SJCRH30 (cell line): ENCODE data around the gene SPDEF. TPM values are rescaled to one million over a fixed set of nuclear protein-coding genes. Genes with fewer than 3 reads are reported as not detected.

Source experiments
- DNase-seq, 2 experiments: peaks; one replicate each; pipeline ENCODE4 v3.0.0-alpha.2; 2015 to 2020
- H3K27ac ChIP-seq: fragments of 250-450 bp; sonication (Bioruptor Pico); 2 replicates; pipeline ENCODE4 v1.5.1; 2020; ENCODE audit warnings: mild to moderate bottlenecking, moderate library complexity
- H3K27me3 ChIP-seq: fragments of 250-450 bp; sonication (Bioruptor Pico); 2 replicates; pipeline ENCODE4 v1.5.1; 2020; ENCODE audit warnings: mild to moderate bottlenecking, moderate library complexity
- H3K36me3 ChIP-seq: fragments of 250-450 bp; sonication (Bioruptor Pico); 2 replicates; pipeline ENCODE4 v1.5.1; 2020; ENCODE audit warnings: mild to moderate bottlenecking, moderate library complexity
- H3K4me1 ChIP-seq: fragments of 250-450 bp; sonication (Bioruptor Pico); 2 replicates; pipeline ENCODE4 v1.5.1; 2020; ENCODE audit warnings: mild to moderate bottlenecking, moderate library complexity
- H3K4me3 ChIP-seq: fragments of 250-450 bp; sonication (Bioruptor Pico); 2 replicates; pipeline ENCODE4 v1.5.1; 2020; ENCODE audit warnings: mild to moderate bottlenecking, moderate library complexity
- H3K9me3 ChIP-seq: fragments of 250-450 bp; sonication (Bioruptor Pico); replicated peaks from 2 replicates; pipeline ENCODE4 v1.5.1; 2020; ENCODE audit warnings: mild to moderate bottlenecking, moderate library complexity
- total RNA-seq: library from RNA; depleted of rRNA; stranded (reverse); fragments of >200 nt; shearing (Covaris generic); gene quantifications from 2 replicates; pipeline ENCODE4 v1.2.3, GENCODE V29; 2014

The SPDEF gene
- total RNA-seq, 1 experiment from 2014 or later: not detected

- no peak overlapping the region for H3K4me3 ChIP-seq
- no peaks in the 10 kb centered on the region for H3K9me3 ChIP-seq
- no peaks in the 10 kb centered on the region for H3K27me3 ChIP-seq
- H3K27ac ChIP-seq: no peak overlapping the region
- no peaks in the 10 kb centered on the region for H3K4me1 ChIP-seq
- DNase-seq: no peak
- H3K36me3 ChIP-seq: no peaks in the 10 kb centered on the region; the same call in 1 of the 2 replicates
Observed at GRCh38 chr6:34587851-34588250, 31.7 kb upstream of the SPDEF start.

- no peaks in the 10 kb centered on the region for H3K4me1 ChIP-seq
- no peaks in the 10 kb centered on the region; the same call in 1 of the 2 replicates for H3K36me3 ChIP-seq
- H3K4me3 ChIP-seq: no peak overlapping the region
- H3K27ac ChIP-seq: no peak overlapping the region
- DNase-seq: no peak
- no peaks in the 10 kb centered on the region for H3K27me3 ChIP-seq
- H3K9me3 ChIP-seq: no peaks in the 10 kb centered on the region
Observed at GRCh38 chr6:34587325-34587724, 31.2 kb upstream of the SPDEF start.

GRCh38 chr6:34586327-34587040, 30.4 kb upstream of the SPDEF start:
- Histone ChIP-seq H3K4me1 (no peaks in the 10 kb centered on the region), H3K36me3 (no peaks in the 10 kb centered on the region; the same call in 1 of the 2 replicates), H3K27ac (no peak overlapping the region), H3K9me3 (no peaks in the 10 kb centered on the region), H3K4me3 (no peak overlapping the region), H3K27me3 (no peaks in the 10 kb centered on the region)
- DNase-seq: no peak

- Histone ChIP-seq H3K9me3 (no peaks in the 10 kb centered on the region), H3K27ac (no peak overlapping the region), H3K27me3 (no peaks in the 10 kb centered on the region), H3K36me3 (no peaks in the 10 kb centered on the region; the same call in 1 of the 2 replicates), H3K4me1 (no peaks in the 10 kb centered on the region), H3K4me3 (no peak overlapping the region)
- no peak for DNase-seq
Observed at GRCh38 chr6:34585512-34586061, 29.5 kb upstream of the SPDEF start.

GRCh38 chr6:34585108-34585507, 29.0 kb upstream of the SPDEF start:
- Histone ChIP-seq H3K27me3 (no peaks in the 10 kb centered on the region), H3K4me1 (no peaks in the 10 kb centered on the region), H3K36me3 (no peaks in the 10 kb centered on the region; the same call in 1 of the 2 replicates), H3K27ac (no peak overlapping the region), H3K4me3 (no peak overlapping the region), H3K9me3 (no peaks in the 10 kb centered on the region)
- DNase-seq: no peak

- Histone ChIP-seq H3K4me1 (no peaks in the 10 kb centered on the region), H3K4me3 (no peak overlapping the region), H3K9me3 (no peaks in the 10 kb centered on the region), H3K27ac (no peak overlapping the region), H3K27me3 (no peaks in the 10 kb centered on the region), H3K36me3 (no peaks in the 10 kb centered on the region; the same call in 1 of the 2 replicates)
- no peak for DNase-seq
Observed at GRCh38 chr6:34584694-34585093, 28.6 kb upstream of the SPDEF start.

- no peaks in the 10 kb centered on the region for H3K36me3 ChIP-seq
- no peaks in the 10 kb centered on the region for H3K9me3 ChIP-seq
- H3K4me3 ChIP-seq: no peak overlapping the region
- no peaks in the 10 kb centered on the region for H3K4me1 ChIP-seq
- no peak for DNase-seq
- no peak overlapping the region for H3K27ac ChIP-seq
- no peaks in the 10 kb centered on the region for H3K27me3 ChIP-seq
Observed at GRCh38 chr6:34583861-34584604, 27.9 kb upstream of the SPDEF start.

GRCh38 chr6:34583461-34583860, 27.3 kb upstream of the SPDEF start:
- H3K4me3 ChIP-seq: no peak overlapping the region
- no peaks in the 10 kb centered on the region for H3K9me3 ChIP-seq
- H3K27ac ChIP-seq: no peak overlapping the region
- no peaks in the 10 kb centered on the region for H3K27me3 ChIP-seq
- no peak for DNase-seq
- no peaks in the 10 kb centered on the region for H3K4me1 ChIP-seq
- H3K36me3 ChIP-seq: no peaks in the 10 kb centered on the region

DNA sequence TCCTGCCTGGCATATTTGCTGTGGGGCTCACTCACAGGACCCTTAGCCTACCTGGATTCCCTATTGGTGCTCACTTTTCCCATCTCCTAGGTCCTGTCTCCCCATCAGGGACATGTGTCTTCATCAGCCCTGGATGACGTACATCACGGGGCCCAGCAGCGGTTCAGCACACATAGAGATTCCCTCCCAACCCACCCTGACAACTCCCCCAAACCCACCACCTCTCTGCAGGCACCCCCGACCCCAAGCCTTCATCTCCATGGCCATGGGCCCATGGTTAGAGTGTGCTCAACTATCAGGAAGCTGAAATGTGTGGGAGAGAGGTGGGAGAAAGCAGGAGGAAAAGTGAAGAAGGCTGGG, 25.4 kb upstream of the SPDEF start:
- no peaks in the 10 kb centered on the region for H3K4me1 ChIP-seq
- H3K27me3 ChIP-seq: no peaks in the 10 kb centered on the region
- no peaks in the 10 kb centered on the region for H3K36me3 ChIP-seq
- no peak for DNase-seq
- no peak overlapping the region for H3K27ac ChIP-seq
- no peaks in the 10 kb centered on the region for H3K9me3 ChIP-seq
- H3K4me3 ChIP-seq: no peak overlapping the region

- H3K27ac ChIP-seq: no peak overlapping the region
- no peak for DNase-seq
- H3K9me3 ChIP-seq: no peaks in the 10 kb centered on the region
- no peaks in the 10 kb centered on the region for H3K27me3 ChIP-seq
- H3K4me3 ChIP-seq: no peak overlapping the region
- H3K36me3 ChIP-seq: no peaks in the 10 kb centered on the region
- H3K4me1 ChIP-seq: no peaks in the 10 kb centered on the region
Observed at GRCh38 chr6:34580707-34581560, 24.8 kb upstream of the SPDEF start.

- no peaks in the 10 kb centered on the region for H3K27me3 ChIP-seq
- H3K36me3 ChIP-seq: no peaks in the 10 kb centered on the region
- no peak for DNase-seq
- no peak overlapping the region for H3K27ac ChIP-seq
- H3K9me3 ChIP-seq: no peaks in the 10 kb centered on the region
- H3K4me3 ChIP-seq: no peak overlapping the region
- H3K4me1 ChIP-seq: no peaks in the 10 kb centered on the region
Observed at GRCh38 chr6:34578445-34579262, 22.5 kb upstream of the SPDEF start.

DNA sequence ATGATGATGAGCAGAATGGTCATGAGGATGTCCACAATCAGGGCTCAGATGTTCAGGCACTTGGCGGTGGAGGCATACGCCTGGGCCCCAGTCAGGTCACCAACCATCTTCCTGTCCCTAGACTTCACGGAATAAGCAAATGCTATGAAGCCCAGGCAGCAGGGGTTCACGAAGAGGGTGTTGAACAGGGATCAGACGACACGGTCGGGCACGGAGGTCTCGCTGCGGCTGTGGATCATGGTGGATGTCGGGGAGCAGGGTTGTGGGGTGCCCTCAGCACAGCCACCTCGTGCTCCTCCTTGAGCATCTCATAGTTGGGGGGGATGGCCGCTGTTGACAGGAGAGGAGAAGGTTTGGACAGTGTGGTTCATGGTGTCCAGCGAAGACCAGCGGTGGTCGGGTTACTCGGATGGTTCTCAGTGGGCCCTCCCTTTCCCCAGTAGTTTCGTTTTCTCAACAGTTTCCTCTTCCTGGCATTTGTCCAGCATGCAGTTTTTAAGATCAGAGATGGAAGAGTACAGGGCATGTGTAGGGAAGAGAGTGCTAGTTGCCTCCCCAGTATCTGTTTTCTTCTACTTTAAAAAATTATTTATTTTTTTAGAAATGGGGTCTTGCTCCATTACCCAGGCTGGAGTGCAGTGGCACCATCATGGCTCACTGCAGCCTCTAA, 20.3 kb upstream of the SPDEF start:
- Histone ChIP-seq H3K27me3 (no peaks in the 10 kb centered on the region), H3K9me3 (no peaks in the 10 kb centered on the region), H3K4me3 (no peak overlapping the region), H3K36me3 (no peaks in the 10 kb centered on the region), H3K4me1 (no peaks in the 10 kb centered on the region), H3K27ac (no peak overlapping the region)
- DNase-seq: no peak

GRCh38 chr6:34575326-34575725, 19.2 kb upstream of the SPDEF start:
- Histone ChIP-seq H3K27me3 (no peaks in the 10 kb centered on the region), H3K27ac (no peak overlapping the region), H3K9me3 (no peaks in the 10 kb centered on the region), H3K4me3 (no peak overlapping the region), H3K36me3 (no peaks in the 10 kb centered on the region), H3K4me1 (no peaks in the 10 kb centered on the region)
- no peak for DNase-seq
